H9 (cell line): Measurements from ENCODE around the gene BTN3A1. TPM values are rescaled to one million over a fixed set of nuclear protein-coding genes. Genes with fewer than 3 reads are reported as not detected.

Experiments used
- DNase-seq: peaks from one replicate; pipeline ENCODE4 v3.0.0-alpha.2; 2017
- H2AFZ ChIP-seq: one replicate; pipeline ENCODE4 v1.6.1; 2013; ENCODE audit warnings: mild to moderate bottlenecking, low read length, control low read depth, moderate library complexity
- H2AK5ac ChIP-seq: 2 replicates; pipeline ENCODE4 v1.6.1; 2013; ENCODE audit warnings: low read length, control low read depth, mixed read lengths; ENCODE audit not compliant: insufficient read length
- H2BK120ac ChIP-seq: one replicate; pipeline ENCODE4 v1.6.1; 2013; ENCODE audit warnings: low read depth, mild to moderate bottlenecking, low read length, control low read depth, inconsistent platforms; ENCODE audit not compliant: poor library complexity, severe bottlenecking
- H2BK12ac ChIP-seq: 2 replicates; pipeline ENCODE4 v1.6.1; 2013; ENCODE audit warnings: low read length, control low read depth, mixed read lengths, low read depth; ENCODE audit not compliant: insufficient read length
- H2BK15ac ChIP-seq: 2 replicates; pipeline ENCODE4 v1.6.1; 2013; ENCODE audit warnings: low read depth, low read length, control low read depth
- H2BK20ac ChIP-seq: one replicate; pipeline ENCODE4 v1.6.1; 2013; ENCODE audit warnings: low read depth, mild to moderate bottlenecking, low read length, control low read depth, inconsistent platforms; ENCODE audit not compliant: poor library complexity, severe bottlenecking
- H2BK5ac ChIP-seq: 2 replicates; pipeline ENCODE4 v1.6.1; 2013; ENCODE audit warnings: low read length, control low read depth, mixed read lengths; ENCODE audit not compliant: insufficient read length
- H3K14ac ChIP-seq: 2 replicates; pipeline ENCODE4 v1.6.1; 2013; ENCODE audit warnings: low read length, control low read depth; ENCODE audit not compliant: insufficient read depth
- H3K18ac ChIP-seq: 2 replicates; pipeline ENCODE4 v1.6.1; 2013; ENCODE audit warnings: low read depth, mild to moderate bottlenecking, mixed read lengths, low read length, control low read depth; ENCODE audit not compliant: insufficient read length
- H3K23ac ChIP-seq: 2 replicates; pipeline ENCODE4 v1.6.1; 2013; ENCODE audit warnings: low read length, control low read depth, mixed read lengths, low read depth; ENCODE audit not compliant: insufficient read length
- H3K23me2 ChIP-seq: 2 replicates; pipeline ENCODE4 v1.6.1; 2013; ENCODE audit warnings: low read depth, mild to moderate bottlenecking, mixed read lengths, low read length, control low read depth; ENCODE audit not compliant: insufficient read length, poor library complexity, severe bottlenecking
- H3K27ac ChIP-seq: 2 replicates; pipeline ENCODE4 v1.5.1; 2013; ENCODE audit warnings: low read length, control low read depth, mixed read lengths, low read depth; ENCODE audit not compliant: insufficient read length
- H3K27me3 ChIP-seq: 2 replicates; pipeline ENCODE4 v1.6.1; 2013; ENCODE audit warnings: low read length, control low read depth, inconsistent platforms; ENCODE audit not compliant: insufficient read depth
- H3K4ac ChIP-seq: 2 replicates; pipeline ENCODE4 v1.6.1; 2013; ENCODE audit warnings: low read depth, mild to moderate bottlenecking, control low read depth, inconsistent platforms, low read length, moderate library complexity
- H3K4me1 ChIP-seq: 2 replicates; pipeline ENCODE4 v1.6.1; 2013; ENCODE audit warnings: low read length, control low read depth, inconsistent platforms; ENCODE audit not compliant: insufficient read depth
- H3K4me2 ChIP-seq: 2 replicates; pipeline ENCODE4 v1.6.1; 2013; ENCODE audit warnings: low read length, control low read depth, mixed read lengths; ENCODE audit not compliant: insufficient read length, insufficient read depth
- H3K56ac ChIP-seq: 2 replicates; pipeline ENCODE4 v1.6.1; 2013; ENCODE audit warnings: low read depth, mild to moderate bottlenecking, mixed read lengths, low read length, control low read depth; ENCODE audit not compliant: insufficient read length
- H3K79me1 ChIP-seq: 2 replicates; pipeline ENCODE4 v1.6.1; 2013; ENCODE audit warnings: low read depth, mild to moderate bottlenecking, moderate library complexity, low read length, control low read depth, inconsistent platforms; ENCODE audit not compliant: insufficient read depth, poor library complexity, severe bottlenecking
- H3K79me2 ChIP-seq: 2 replicates; pipeline ENCODE4 v1.6.1; 2013; ENCODE audit warnings: low read length, control low read depth, inconsistent platforms; ENCODE audit not compliant: insufficient read depth
- H3K9ac ChIP-seq: 2 replicates; pipeline ENCODE4 v1.6.1; 2013; ENCODE audit warnings: low read length, control low read depth, mixed read lengths; ENCODE audit not compliant: insufficient read length; ENCODE audit errors: extremely low read depth
- H3K9me3 ChIP-seq: one replicate; pipeline ENCODE4 v1.6.1; 2013; ENCODE audit warnings: low read depth, low read length, inconsistent platforms; ENCODE audit not compliant: control insufficient read depth
- H3T11ph ChIP-seq: one replicate; pipeline ENCODE4 v1.6.1; 2013; ENCODE audit warnings: mild to moderate bottlenecking, low read length, control low read depth, inconsistent platforms
- H4K20me1 ChIP-seq: one replicate; pipeline ENCODE4 v1.6.1; 2013; ENCODE audit not compliant: control insufficient read depth, insufficient read length, insufficient read depth
- H4K5ac ChIP-seq: 2 replicates; pipeline ENCODE4 v1.6.1; 2013; ENCODE audit warnings: low read depth, mild to moderate bottlenecking, mixed read lengths, low read length, control low read depth; ENCODE audit not compliant: insufficient read length
- H4K8ac ChIP-seq: replicated peaks from 2 replicates; pipeline ENCODE4 v1.6.1; 2013; ENCODE audit warnings: low read length, control low read depth, mixed read lengths, low read depth; ENCODE audit not compliant: insufficient read length
- H4K91ac ChIP-seq: 2 replicates; pipeline ENCODE4 v1.6.1; 2013; ENCODE audit warnings: low read depth, mild to moderate bottlenecking, moderate library complexity, mixed read lengths, low read length, control low read depth; ENCODE audit not compliant: insufficient read length
- H3K27ac Mint-ChIP-seq, 3 experiments: 2 replicates in 2 of 3; 3 replicates in 1 of 3; pipeline ENCODE4 v1.8.0; 2020 to 2021; ENCODE audit warnings: mixed read lengths in 3 of 3, mild to moderate bottlenecking in 1 of 3, moderate library complexity in 1 of 3
- H3K27me3 Mint-ChIP-seq: 2 replicates; pipeline ENCODE4 v1.8.0; 2021; ENCODE audit warnings: low read depth, mild to moderate bottlenecking, moderate library complexity, mixed read lengths
- H3K36me3 Mint-ChIP-seq, 3 experiments: 2 replicates in 2 of 3; 3 replicates in 1 of 3; pipeline ENCODE4 v1.8.0; 2020 to 2021; ENCODE audit warnings: low read depth in 3 of 3, mixed read lengths in 3 of 3; ENCODE audit not compliant: insufficient read depth in 1 of 3
- H3K4me1 Mint-ChIP-seq, 2 experiments: 2 replicates each; pipeline ENCODE4 v1.8.0; 2020; ENCODE audit warnings: mixed read lengths in 2 of 2
- H3K4me3 Mint-ChIP-seq, 2 experiments: 2 replicates in 1 of 2; 3 replicates in 1 of 2; pipeline ENCODE4 v1.8.0; 2020 to 2021; ENCODE audit warnings: mild to moderate bottlenecking in 2 of 2, mixed read lengths in 2 of 2, moderate library complexity in 1 of 2
- H3K9me3 Mint-ChIP-seq, 2 experiments: 2 replicates in 1 of 2; 3 replicates in 1 of 2; pipeline ENCODE4 v1.8.0; 2020; ENCODE audit warnings: mild to moderate bottlenecking in 2 of 2, mixed read lengths in 2 of 2, moderate library complexity in 1 of 2
- WGBS: extraction: QIAGEN DNeasy Blood & Tissue Kit; methylation state at CpG from one replicate; pipeline ENCODE4 v1.1.7; 2013; ENCODE audit warnings: missing lambda C conversion rate, low lambda C conversion rate, mixed read lengths; ENCODE audit not compliant: insufficient read length; ENCODE audit errors: extremely low coverage; 5-methylcytosine and 5-hydroxymethylcytosine counted together
- total RNA-seq: library from RNA; stranded (reverse); gene quantifications from 2 replicates; pipeline ENCODE4 v1.2.1, GENCODE V29; 2021
- TF ChIP-seq, protein P1 (sequence below): fragments of 200-600 bp; sonication (generic); conservative IDR thresholded peaks from 3 replicates; pipeline ENCODE4 v1.8.0; 2021; ENCODE audit warnings: antibody characterized with exemption, mild to moderate bottlenecking

Gene BTN3A1
- total RNA-seq, 1 experiment from 2014 or later: 2.5 TPM

- H3K18ac ChIP-seq: peak overlapping the region; percentile 68
Observed at GRCh38 chr6:26457264-26457805, 55.3 kb downstream of the BTN3A1 start.

More at GRCh38 chr6:26457264-26457805, 55.3 kb downstream of the BTN3A1 start:
- Histone ChIP-seq H3K9me3 (no peaks in the 10 kb centered on the region), H4K5ac (no peak overlapping the region), H3K14ac (peak overlapping the region; percentile 70; the same call in 1 of the 2 replicates), H2BK12ac (no peak overlapping the region), H3K79me2 (no peaks in the 10 kb centered on the region), H2BK15ac (no peak overlapping the region), H3T11ph (peak overlapping the region; percentile 83), H3K23ac (no peak overlapping the region), H2BK5ac (peak overlapping the region; percentile 46), H4K20me1 (no peaks in the 10 kb centered on the region), H4K8ac (no peak overlapping the region), H3K4me1 (peaks cover 3% of the 10 kb centered on the region; the same call in 1 of the 2 replicates), H2AFZ (peak overlapping the region; percentile 100), H4K91ac (no peak overlapping the region), H2AK5ac (no peak overlapping the region), H2BK120ac (no peak overlapping the region), H3K56ac (no peak overlapping the region), H2BK20ac (no peak overlapping the region), H3K79me1 (no peaks in the 10 kb centered on the region), H3K23me2 (peaks cover 4% of the 10 kb centered on the region), H3K4me2 (peak overlapping the region; percentile 92), H3K4ac (no peak overlapping the region), H3K9ac (peak overlapping the region; percentile 68), H3K27ac (no peak overlapping the region), H3K27me3 (no peaks in the 10 kb centered on the region)
- no peaks in the 10 kb centered on the region for H3K9me3 Mint-ChIP-seq
- WGBS: no CpG with 5 or more reads among the region's 9 CpGs
- no peaks in the 10 kb centered on the region; the same call in none of the 2 replicates for H3K27me3 Mint-ChIP-seq
- peaks cover 15 to 19% of the 10 kb centered on the region in 2 experiments for H3K4me1 Mint-ChIP-seq
- H3K27ac Mint-ChIP-seq: peak overlapping the region; percentile 91 to 99 (median 98)
- peak overlapping the region; percentile 85 to 98 for H3K4me3 Mint-ChIP-seq
- TF ChIP-seq, protein P1, sequence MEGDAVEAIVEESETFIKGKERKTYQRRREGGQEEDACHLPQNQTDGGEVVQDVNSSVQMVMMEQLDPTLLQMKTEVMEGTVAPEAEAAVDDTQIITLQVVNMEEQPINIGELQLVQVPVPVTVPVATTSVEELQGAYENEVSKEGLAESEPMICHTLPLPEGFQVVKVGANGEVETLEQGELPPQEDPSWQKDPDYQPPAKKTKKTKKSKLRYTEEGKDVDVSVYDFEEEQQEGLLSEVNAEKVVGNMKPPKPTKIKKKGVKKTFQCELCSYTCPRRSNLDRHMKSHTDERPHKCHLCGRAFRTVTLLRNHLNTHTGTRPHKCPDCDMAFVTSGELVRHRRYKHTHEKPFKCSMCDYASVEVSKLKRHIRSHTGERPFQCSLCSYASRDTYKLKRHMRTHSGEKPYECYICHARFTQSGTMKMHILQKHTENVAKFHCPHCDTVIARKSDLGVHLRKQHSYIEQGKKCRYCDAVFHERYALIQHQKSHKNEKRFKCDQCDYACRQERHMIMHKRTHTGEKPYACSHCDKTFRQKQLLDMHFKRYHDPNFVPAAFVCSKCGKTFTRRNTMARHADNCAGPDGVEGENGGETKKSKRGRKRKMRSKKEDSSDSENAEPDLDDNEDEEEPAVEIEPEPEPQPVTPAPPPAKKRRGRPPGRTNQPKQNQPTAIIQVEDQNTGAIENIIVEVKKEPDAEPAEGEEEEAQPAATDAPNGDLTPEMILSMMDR: no peak
- peaks cover 24 to 30% (median 28%) of the 10 kb centered on the region in 3 experiments for H3K36me3 Mint-ChIP-seq
- DNase-seq: peak; percentile 58
